H9 (cell line): ENCODE data around the gene SENP2. TPM values are rescaled to one million over a fixed set of nuclear protein-coding genes. Genes with fewer than 3 reads are reported as not detected.

Experiments used
- DNase-seq: peaks from one replicate; pipeline ENCODE4 v3.0.0-alpha.2; 2017
- H2AFZ ChIP-seq: one replicate; pipeline ENCODE4 v1.6.1; 2013; ENCODE audit warnings: mild to moderate bottlenecking, low read length, control low read depth, moderate library complexity
- H2AK5ac ChIP-seq: 2 replicates; pipeline ENCODE4 v1.6.1; 2013; ENCODE audit warnings: low read length, control low read depth, mixed read lengths; ENCODE audit not compliant: insufficient read length
- H2BK120ac ChIP-seq: one replicate; pipeline ENCODE4 v1.6.1; 2013; ENCODE audit warnings: low read depth, mild to moderate bottlenecking, low read length, control low read depth, inconsistent platforms; ENCODE audit not compliant: poor library complexity, severe bottlenecking
- H2BK12ac ChIP-seq: 2 replicates; pipeline ENCODE4 v1.6.1; 2013; ENCODE audit warnings: low read length, control low read depth, mixed read lengths, low read depth; ENCODE audit not compliant: insufficient read length
- H2BK15ac ChIP-seq: 2 replicates; pipeline ENCODE4 v1.6.1; 2013; ENCODE audit warnings: low read depth, low read length, control low read depth
- H2BK20ac ChIP-seq: one replicate; pipeline ENCODE4 v1.6.1; 2013; ENCODE audit warnings: low read depth, mild to moderate bottlenecking, low read length, control low read depth, inconsistent platforms; ENCODE audit not compliant: poor library complexity, severe bottlenecking
- H2BK5ac ChIP-seq: 2 replicates; pipeline ENCODE4 v1.6.1; 2013; ENCODE audit warnings: low read length, control low read depth, mixed read lengths; ENCODE audit not compliant: insufficient read length
- H3K14ac ChIP-seq: 2 replicates; pipeline ENCODE4 v1.6.1; 2013; ENCODE audit warnings: low read length, control low read depth; ENCODE audit not compliant: insufficient read depth
- H3K18ac ChIP-seq: 2 replicates; pipeline ENCODE4 v1.6.1; 2013; ENCODE audit warnings: low read depth, mild to moderate bottlenecking, mixed read lengths, low read length, control low read depth; ENCODE audit not compliant: insufficient read length
- H3K23ac ChIP-seq: 2 replicates; pipeline ENCODE4 v1.6.1; 2013; ENCODE audit warnings: low read length, control low read depth, mixed read lengths, low read depth; ENCODE audit not compliant: insufficient read length
- H3K23me2 ChIP-seq: 2 replicates; pipeline ENCODE4 v1.6.1; 2013; ENCODE audit warnings: low read depth, mild to moderate bottlenecking, mixed read lengths, low read length, control low read depth; ENCODE audit not compliant: insufficient read length, poor library complexity, severe bottlenecking
- H3K27ac ChIP-seq: 2 replicates; pipeline ENCODE4 v1.5.1; 2013; ENCODE audit warnings: low read length, control low read depth, mixed read lengths, low read depth; ENCODE audit not compliant: insufficient read length
- H3K27me3 ChIP-seq: 2 replicates; pipeline ENCODE4 v1.6.1; 2013; ENCODE audit warnings: low read length, control low read depth, inconsistent platforms; ENCODE audit not compliant: insufficient read depth
- H3K4ac ChIP-seq: 2 replicates; pipeline ENCODE4 v1.6.1; 2013; ENCODE audit warnings: low read depth, mild to moderate bottlenecking, control low read depth, inconsistent platforms, low read length, moderate library complexity
- H3K4me1 ChIP-seq: 2 replicates; pipeline ENCODE4 v1.6.1; 2013; ENCODE audit warnings: low read length, control low read depth, inconsistent platforms; ENCODE audit not compliant: insufficient read depth
- H3K4me2 ChIP-seq: 2 replicates; pipeline ENCODE4 v1.6.1; 2013; ENCODE audit warnings: low read length, control low read depth, mixed read lengths; ENCODE audit not compliant: insufficient read length, insufficient read depth
- H3K56ac ChIP-seq: 2 replicates; pipeline ENCODE4 v1.6.1; 2013; ENCODE audit warnings: low read depth, mild to moderate bottlenecking, mixed read lengths, low read length, control low read depth; ENCODE audit not compliant: insufficient read length
- H3K79me1 ChIP-seq: 2 replicates; pipeline ENCODE4 v1.6.1; 2013; ENCODE audit warnings: low read depth, mild to moderate bottlenecking, moderate library complexity, low read length, control low read depth, inconsistent platforms; ENCODE audit not compliant: insufficient read depth, poor library complexity, severe bottlenecking
- H3K79me2 ChIP-seq: 2 replicates; pipeline ENCODE4 v1.6.1; 2013; ENCODE audit warnings: low read length, control low read depth, inconsistent platforms; ENCODE audit not compliant: insufficient read depth
- H3K9ac ChIP-seq: 2 replicates; pipeline ENCODE4 v1.6.1; 2013; ENCODE audit warnings: low read length, control low read depth, mixed read lengths; ENCODE audit not compliant: insufficient read length; ENCODE audit errors: extremely low read depth
- H3K9me3 ChIP-seq: one replicate; pipeline ENCODE4 v1.6.1; 2013; ENCODE audit warnings: low read depth, low read length, inconsistent platforms; ENCODE audit not compliant: control insufficient read depth
- H3T11ph ChIP-seq: one replicate; pipeline ENCODE4 v1.6.1; 2013; ENCODE audit warnings: mild to moderate bottlenecking, low read length, control low read depth, inconsistent platforms
- H4K20me1 ChIP-seq: one replicate; pipeline ENCODE4 v1.6.1; 2013; ENCODE audit not compliant: control insufficient read depth, insufficient read length, insufficient read depth
- H4K5ac ChIP-seq: 2 replicates; pipeline ENCODE4 v1.6.1; 2013; ENCODE audit warnings: low read depth, mild to moderate bottlenecking, mixed read lengths, low read length, control low read depth; ENCODE audit not compliant: insufficient read length
- H4K8ac ChIP-seq: replicated peaks from 2 replicates; pipeline ENCODE4 v1.6.1; 2013; ENCODE audit warnings: low read length, control low read depth, mixed read lengths, low read depth; ENCODE audit not compliant: insufficient read length
- H4K91ac ChIP-seq: 2 replicates; pipeline ENCODE4 v1.6.1; 2013; ENCODE audit warnings: low read depth, mild to moderate bottlenecking, moderate library complexity, mixed read lengths, low read length, control low read depth; ENCODE audit not compliant: insufficient read length
- H3K27ac Mint-ChIP-seq, 3 experiments: 2 replicates in 2 of 3; 3 replicates in 1 of 3; pipeline ENCODE4 v1.8.0; 2020 to 2021; ENCODE audit warnings: mixed read lengths in 3 of 3, mild to moderate bottlenecking in 1 of 3, moderate library complexity in 1 of 3
- H3K27me3 Mint-ChIP-seq: 2 replicates; pipeline ENCODE4 v1.8.0; 2021; ENCODE audit warnings: low read depth, mild to moderate bottlenecking, moderate library complexity, mixed read lengths
- H3K36me3 Mint-ChIP-seq, 3 experiments: 2 replicates in 2 of 3; 3 replicates in 1 of 3; pipeline ENCODE4 v1.8.0; 2020 to 2021; ENCODE audit warnings: low read depth in 3 of 3, mixed read lengths in 3 of 3; ENCODE audit not compliant: insufficient read depth in 1 of 3
- H3K4me1 Mint-ChIP-seq, 2 experiments: 2 replicates each; pipeline ENCODE4 v1.8.0; 2020; ENCODE audit warnings: mixed read lengths in 2 of 2
- H3K4me3 Mint-ChIP-seq, 2 experiments: 2 replicates in 1 of 2; 3 replicates in 1 of 2; pipeline ENCODE4 v1.8.0; 2020 to 2021; ENCODE audit warnings: mild to moderate bottlenecking in 2 of 2, mixed read lengths in 2 of 2, moderate library complexity in 1 of 2
- H3K9me3 Mint-ChIP-seq, 2 experiments: 2 replicates in 1 of 2; 3 replicates in 1 of 2; pipeline ENCODE4 v1.8.0; 2020; ENCODE audit warnings: mild to moderate bottlenecking in 2 of 2, mixed read lengths in 2 of 2, moderate library complexity in 1 of 2
- WGBS: extraction: QIAGEN DNeasy Blood & Tissue Kit; methylation state at CpG from one replicate; pipeline ENCODE4 v1.1.7; 2013; ENCODE audit warnings: missing lambda C conversion rate, low lambda C conversion rate, mixed read lengths; ENCODE audit not compliant: insufficient read length; ENCODE audit errors: extremely low coverage; 5-methylcytosine and 5-hydroxymethylcytosine counted together
- total RNA-seq: library from RNA; stranded (reverse); gene quantifications from 2 replicates; pipeline ENCODE4 v1.2.1, GENCODE V29; 2021
- TF ChIP-seq, protein P1 (sequence below): fragments of 200-600 bp; sonication (generic); conservative IDR thresholded peaks from 3 replicates; pipeline ENCODE4 v1.8.0; 2021; ENCODE audit warnings: antibody characterized with exemption, mild to moderate bottlenecking

Gene SENP2
- total RNA-seq, 1 experiment from 2014 or later = 90.1 TPM

GRCh38 chr3:185667574-185667973 is 81.5 kb downstream of the SENP2 start:
- H3K9me3 Mint-ChIP-seq = no peaks in the 10 kb centered on the region
- Histone ChIP-seq H3T11ph (no peak overlapping the region), H3K9me3 (no peaks in the 10 kb centered on the region), H3K9ac (no peak overlapping the region), H3K14ac (no peak overlapping the region), H3K4ac (no peak overlapping the region), H2BK120ac (no peak overlapping the region), H3K56ac (no peak overlapping the region), H3K4me2 (no peak overlapping the region), H2AFZ (no peak overlapping the region), H3K23me2 (no peaks in the 10 kb centered on the region), H3K79me1 (no peaks in the 10 kb centered on the region), H2BK12ac (no peak overlapping the region), H2AK5ac (no peak overlapping the region), H4K20me1 (no peaks in the 10 kb centered on the region), H4K5ac (no peak overlapping the region), H3K27me3 (no peaks in the 10 kb centered on the region), H3K18ac (no peak overlapping the region), H4K8ac (no peak overlapping the region), H4K91ac (no peak overlapping the region), H2BK15ac (no peak overlapping the region), H3K23ac (no peak overlapping the region), H3K27ac (no peak overlapping the region), H2BK5ac (no peak overlapping the region), H2BK20ac (no peak overlapping the region), H3K4me1 (no peaks in the 10 kb centered on the region), H3K79me2 (no peaks in the 10 kb centered on the region)
- no peak overlapping the region for H3K4me3 Mint-ChIP-seq
- no peak overlapping the region for H3K27ac Mint-ChIP-seq
- H3K27me3 Mint-ChIP-seq = no peaks in the 10 kb centered on the region
- WGBS = no CpG with 5 or more reads among the region's 4 CpGs
- TF ChIP-seq, protein P1, sequence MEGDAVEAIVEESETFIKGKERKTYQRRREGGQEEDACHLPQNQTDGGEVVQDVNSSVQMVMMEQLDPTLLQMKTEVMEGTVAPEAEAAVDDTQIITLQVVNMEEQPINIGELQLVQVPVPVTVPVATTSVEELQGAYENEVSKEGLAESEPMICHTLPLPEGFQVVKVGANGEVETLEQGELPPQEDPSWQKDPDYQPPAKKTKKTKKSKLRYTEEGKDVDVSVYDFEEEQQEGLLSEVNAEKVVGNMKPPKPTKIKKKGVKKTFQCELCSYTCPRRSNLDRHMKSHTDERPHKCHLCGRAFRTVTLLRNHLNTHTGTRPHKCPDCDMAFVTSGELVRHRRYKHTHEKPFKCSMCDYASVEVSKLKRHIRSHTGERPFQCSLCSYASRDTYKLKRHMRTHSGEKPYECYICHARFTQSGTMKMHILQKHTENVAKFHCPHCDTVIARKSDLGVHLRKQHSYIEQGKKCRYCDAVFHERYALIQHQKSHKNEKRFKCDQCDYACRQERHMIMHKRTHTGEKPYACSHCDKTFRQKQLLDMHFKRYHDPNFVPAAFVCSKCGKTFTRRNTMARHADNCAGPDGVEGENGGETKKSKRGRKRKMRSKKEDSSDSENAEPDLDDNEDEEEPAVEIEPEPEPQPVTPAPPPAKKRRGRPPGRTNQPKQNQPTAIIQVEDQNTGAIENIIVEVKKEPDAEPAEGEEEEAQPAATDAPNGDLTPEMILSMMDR = no peak
- H3K4me1 Mint-ChIP-seq = no peaks in the 10 kb centered on the region
- DNase-seq = no peak
- peaks cover 11 to 57% (median 38%) of the 10 kb centered on the region in 3 experiments; a peak in 6 of 7 replicates for H3K36me3 Mint-ChIP-seq
